Esophagus muscularis mucosa (tissue), 4 donors: ENCODE measurements around the gene PODXL2. TPM values are rescaled to one million over a fixed set of nuclear protein-coding genes. Genes with fewer than 3 reads are reported as not detected.

ENCODE experiments used
- DNase-seq: peaks from one replicate; pipeline ENCODE4 v3.0.0-alpha.2; 2017; ENCODE audit errors: extremely low spot score
- H3K27ac ChIP-seq, 4 donors: fragments of 200-600 bp; sonication (generic); replicated peaks in 1 of 4; 1 replicate in 3 of 4; 2 replicates in 1 of 4; pipeline ENCODE4 v1.5.1; 2016 to 2019; ENCODE audit warnings: mild to moderate bottlenecking in 1 of 4
- H3K27me3 ChIP-seq, 4 donors: fragments of 200-600 bp; sonication (generic); one replicate each; pipeline versions ENCODE4 v1.5.1 to v1.6.0; 2016 to 2019
- H3K36me3 ChIP-seq, 4 donors: fragments of 200-600 bp; sonication (generic); one replicate each; pipeline ENCODE4 v1.5.1; 2016 to 2019
- H3K4me1 ChIP-seq, 4 donors: fragments of 200-600 bp; sonication (generic); one replicate each; pipeline ENCODE4 v1.5.1; 2016 to 2019
- H3K4me3 ChIP-seq, 4 donors: fragments of 200-600 bp; sonication (generic); 1 replicate in 2 of 4; 2 replicates in 2 of 4; pipeline ENCODE4 v1.5.1; 2016 to 2019; ENCODE audit warnings: mild to moderate bottlenecking in 4 of 4, moderate library complexity in 1 of 4
- H3K9me3 ChIP-seq, 4 donors: fragments of 200-600 bp; sonication (generic); 1 replicate in 3 of 4; 2 replicates in 1 of 4; pipeline ENCODE4 v1.5.1; 2016 to 2019
- EP300 ChIP-seq: sonication (generic); formaldehyde crosslinking; IDR thresholded peaks from one replicate; pipeline ENCODE4 v1.6.1; 2017; ENCODE audit warnings: antibody characterized with exemption
- POLR2A ChIP-seq: fragments of 450-650 bp; IDR thresholded peaks from one replicate; pipeline ENCODE4 v1.6.1; 2017; ENCODE audit warnings: antibody characterized with exemption, moderate library complexity, mild to moderate bottlenecking, low read depth
- POLR2AphosphoS5 ChIP-seq, 2 donors: sonication (generic); formaldehyde crosslinking; IDR thresholded peaks; one replicate each; pipeline ENCODE4 v1.6.1; 2017; ENCODE audit warnings: antibody characterized with exemption in 2 of 2
- WGBS: methylation state at CpG from one replicate; pipeline ENCODE4 v1.1.5; 2018; 5-methylcytosine and 5-hydroxymethylcytosine counted together
- intact Hi-C: fragments of 100-400 bp; cut with DNase I; formaldehyde crosslinking; loops from one replicate; pipeline ENCODE4 v1.15.1; 2023
- small RNA-seq, 3 donors: library from RNA; depleted of rRNA; stranded (forward); fragments of <200 nt; gene quantifications; one replicate each; pipeline ENCODE3, GENCODE V24; 2016
- total RNA-seq, 4 donors: library from RNA; depleted of rRNA; stranded (reverse); fragments of >200 nt; gene quantifications; one replicate each; pipeline versions ENCODE4 v1.1.0 to v1.2.1, GENCODE V29; 2016
- TF ChIP-seq, protein P1 (sequence below), 3 experiments: fragments of 200-600 bp in 2 of 3; fragments of 450-650 bp in 1 of 3; sonication (generic) in 2 of 3; IDR thresholded peaks; one replicate each; pipeline ENCODE4 v1.5.1; 2017 to 2019; ENCODE audit warnings: antibody characterized with exemption in 3 of 3, mild to moderate bottlenecking in 2 of 3, moderate library complexity in 1 of 3

PODXL2 gene
- total RNA-seq, 4 donors from 2014 or later = 1.7 to 3.1 (median 2.5) TPM

DNA sequence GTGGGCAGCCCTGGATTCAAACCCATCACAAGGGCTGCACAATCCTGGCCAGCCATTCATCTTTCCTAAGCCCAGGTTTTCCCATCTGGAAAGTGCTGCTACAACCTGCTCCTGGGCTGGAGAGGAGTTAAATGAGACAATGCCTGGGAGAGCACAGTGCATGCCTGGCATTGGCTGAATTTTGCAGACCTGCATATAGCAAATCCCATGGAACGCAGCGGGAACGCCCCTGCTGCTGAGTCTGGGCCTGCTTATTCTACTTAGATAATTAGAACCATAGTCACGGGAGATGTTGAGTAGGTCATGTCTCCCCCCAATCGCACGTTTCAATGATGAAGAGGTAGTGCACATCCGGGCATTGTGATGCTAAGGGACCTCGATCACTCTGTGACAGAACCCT lies 90.4 kb downstream of the PODXL2 start:
- Histone ChIP-seq H3K36me3 (peaks cover 0 to 55% (median 31%) of the 10 kb centered on the region in 4 donors), H3K27me3 (no peaks in the 10 kb centered on the region), H3K27ac (no peak overlapping the region), H3K4me1 (peaks cover 31 to 69% (median 57%) of the 10 kb centered on the region in 4 donors), H3K9me3 (no peaks in the 10 kb centered on the region), H3K4me3 (no peak overlapping the region)
- intact Hi-C loops = no loop called here
- TF ChIP-seq, protein P1, sequence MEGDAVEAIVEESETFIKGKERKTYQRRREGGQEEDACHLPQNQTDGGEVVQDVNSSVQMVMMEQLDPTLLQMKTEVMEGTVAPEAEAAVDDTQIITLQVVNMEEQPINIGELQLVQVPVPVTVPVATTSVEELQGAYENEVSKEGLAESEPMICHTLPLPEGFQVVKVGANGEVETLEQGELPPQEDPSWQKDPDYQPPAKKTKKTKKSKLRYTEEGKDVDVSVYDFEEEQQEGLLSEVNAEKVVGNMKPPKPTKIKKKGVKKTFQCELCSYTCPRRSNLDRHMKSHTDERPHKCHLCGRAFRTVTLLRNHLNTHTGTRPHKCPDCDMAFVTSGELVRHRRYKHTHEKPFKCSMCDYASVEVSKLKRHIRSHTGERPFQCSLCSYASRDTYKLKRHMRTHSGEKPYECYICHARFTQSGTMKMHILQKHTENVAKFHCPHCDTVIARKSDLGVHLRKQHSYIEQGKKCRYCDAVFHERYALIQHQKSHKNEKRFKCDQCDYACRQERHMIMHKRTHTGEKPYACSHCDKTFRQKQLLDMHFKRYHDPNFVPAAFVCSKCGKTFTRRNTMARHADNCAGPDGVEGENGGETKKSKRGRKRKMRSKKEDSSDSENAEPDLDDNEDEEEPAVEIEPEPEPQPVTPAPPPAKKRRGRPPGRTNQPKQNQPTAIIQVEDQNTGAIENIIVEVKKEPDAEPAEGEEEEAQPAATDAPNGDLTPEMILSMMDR (IDR thresholded peaks at IDR 0.05) = no peak
- TF ChIP-seq POLR2AphosphoS5 (IDR thresholded peaks at IDR 0.05) (no peak), EP300 (no peak), POLR2A (no peak)
- 85% methylated on average over 8 of the region's 8 CpGs for WGBS
- no peak for DNase-seq

DNA sequence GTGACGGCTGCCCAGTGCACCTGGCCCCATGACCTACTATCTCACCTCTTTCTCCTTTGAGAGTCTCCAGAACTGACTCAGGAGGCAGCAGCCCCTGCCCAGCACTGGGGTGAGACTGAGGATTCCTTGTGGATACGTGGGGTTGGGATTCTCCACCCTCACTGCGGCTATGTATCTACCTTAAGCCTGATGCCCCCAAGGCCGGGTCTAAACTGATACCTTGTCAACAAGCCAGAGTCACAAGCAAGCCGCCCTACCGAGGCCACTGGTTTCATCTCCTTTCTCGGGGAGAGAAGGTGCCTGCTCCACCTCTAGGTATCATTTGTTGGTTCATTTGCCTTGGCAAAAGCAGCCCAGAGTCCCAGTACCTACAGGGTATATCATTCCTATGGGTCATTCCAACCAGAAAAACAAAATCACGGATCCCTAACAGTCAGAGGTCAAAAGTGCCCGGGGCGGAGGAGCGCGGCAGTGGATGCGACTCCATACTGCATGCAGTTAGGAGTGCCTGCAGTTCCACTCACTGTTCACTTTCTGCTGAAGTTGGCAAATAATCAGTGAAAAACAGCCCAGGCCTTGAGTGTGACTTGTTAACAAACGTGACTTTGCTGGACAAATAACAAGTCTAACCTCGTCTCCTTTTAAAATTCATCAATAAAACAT lies 91.3 kb downstream of the PODXL2 start:
- intact Hi-C loops = no loop called here
- DNase-seq = no peak
- TF ChIP-seq EP300 = no peak
- no peak for TF ChIP-seq POLR2A
- TF ChIP-seq, protein P1 (IDR thresholded peaks at IDR 0.05) = no peak
- H3K27me3 ChIP-seq = no peaks in the 10 kb centered on the region
- peaks cover 24 to 68% (median 49%) of the 10 kb centered on the region in 4 donors for H3K4me1 ChIP-seq
- H3K4me3 ChIP-seq = no peak overlapping the region
- no peaks in the 10 kb centered on the region for H3K9me3 ChIP-seq
- 93% methylated on average over 12 of the region's 15 CpGs for WGBS
- H3K27ac ChIP-seq = no peak overlapping the region
- peaks cover 0 to 60% (median 29%) of the 10 kb centered on the region in 4 donors for H3K36me3 ChIP-seq

DNA sequence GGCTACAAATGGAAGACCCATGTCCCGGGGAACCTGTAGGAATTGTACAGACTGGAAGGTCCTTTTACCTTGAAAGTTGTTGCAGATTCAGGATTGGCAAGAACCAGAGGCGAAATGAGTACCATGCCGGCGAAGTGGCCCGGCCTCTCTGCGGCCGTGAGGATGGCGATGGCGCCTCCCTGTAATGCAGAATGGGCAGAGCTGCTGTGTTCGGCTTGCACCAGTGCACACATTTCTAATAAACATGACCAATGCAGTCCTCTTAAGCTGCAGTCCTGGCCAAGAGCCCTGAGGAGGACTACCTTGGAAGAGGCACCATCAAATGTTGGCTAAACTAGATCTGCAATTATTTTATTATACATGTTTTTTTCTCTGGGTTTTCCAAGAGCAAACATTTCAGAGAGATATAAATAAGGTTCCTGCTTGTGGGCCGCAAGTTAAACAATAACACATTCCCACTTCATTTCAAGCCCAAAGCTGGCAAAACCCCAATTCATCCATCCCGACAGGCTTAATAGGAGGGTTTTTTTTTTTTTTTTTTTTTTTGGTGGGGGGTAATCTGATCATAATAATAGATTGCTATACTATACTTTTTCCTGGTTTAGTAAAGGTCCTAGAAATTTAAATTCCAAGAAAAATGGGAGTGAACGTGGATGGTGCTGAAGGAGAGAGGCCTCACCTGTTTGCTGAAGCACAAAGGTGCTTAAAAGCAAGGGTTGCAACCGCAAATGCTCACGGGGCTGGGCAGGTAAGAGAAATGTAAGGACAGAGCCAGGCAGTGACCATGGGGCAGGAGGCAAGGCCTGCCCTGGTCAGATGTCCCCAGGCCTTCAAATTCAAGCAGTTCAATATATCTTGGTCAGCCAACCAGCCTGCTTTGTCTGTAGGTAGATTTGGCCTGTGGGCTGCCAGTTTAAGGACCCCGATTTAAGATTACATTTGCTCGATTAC lies 92.3 kb downstream of the PODXL2 start:
- H3K27ac ChIP-seq = peak overlapping the region in 3 of 4 donors; percentile 56 to 75 (median 70)
- DNase-seq = no peak
- H3K27me3 ChIP-seq = no peaks in the 10 kb centered on the region
- H3K4me3 ChIP-seq = no peak overlapping the region
- no peaks in the 10 kb centered on the region for H3K9me3 ChIP-seq
- TF ChIP-seq, protein P1 (IDR thresholded peaks at IDR 0.05) = no peak
- TF ChIP-seq EP300 (no peak), POLR2A (no peak), POLR2AphosphoS5 (IDR thresholded peaks at IDR 0.05) (no peak)
- H3K4me1 ChIP-seq = peaks cover 24 to 60% (median 43%) of the 10 kb centered on the region in 4 donors
- 80% methylated on average over 16 of the region's 17 CpGs for WGBS
- intact Hi-C loops = no loop called here
- H3K36me3 ChIP-seq = peaks cover 0 to 59% (median 23%) of the 10 kb centered on the region in 4 donors

DNA sequence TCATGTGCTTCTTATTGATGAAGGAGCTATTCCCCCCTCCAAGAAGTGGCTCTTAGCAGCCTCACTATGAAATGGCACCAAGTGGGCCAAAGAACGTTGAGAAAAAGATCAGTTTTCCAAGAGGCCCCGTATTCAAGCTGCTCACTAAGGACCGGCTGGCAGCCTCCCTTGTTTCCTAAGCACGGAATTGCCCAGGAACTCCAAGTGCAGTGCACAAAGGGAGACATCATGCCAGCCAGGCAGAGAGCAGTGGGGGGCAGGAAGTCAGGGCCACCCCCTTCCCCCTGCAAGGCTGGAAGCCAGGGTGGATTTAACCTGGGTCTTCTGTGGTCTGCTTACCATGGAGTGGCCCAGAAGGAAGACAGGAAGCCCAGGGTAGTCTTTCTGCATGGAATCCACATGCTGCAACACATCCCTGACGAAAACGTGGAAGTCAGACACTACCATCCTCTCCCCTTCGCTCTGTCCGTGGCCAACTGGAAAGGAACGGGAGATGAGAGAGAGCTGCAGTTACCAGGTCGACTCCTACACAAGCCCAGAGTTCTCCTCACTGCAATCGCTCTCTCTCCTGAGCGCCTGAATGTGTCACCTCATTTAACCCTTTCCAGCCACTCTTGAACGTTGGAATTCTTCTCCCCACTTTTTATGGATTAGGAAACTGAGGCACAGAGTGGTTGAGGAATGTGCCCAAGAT lies 93.3 kb downstream of the PODXL2 start:
- WGBS = 36% methylated on average over 12 of the region's 13 CpGs
- DNase-seq = no peak

More for the DNA sequence above, 93.3 kb downstream of the PODXL2 start:
- H3K4me3 ChIP-seq = no peak overlapping the region
- peaks cover 24 to 54% (median 37%) of the 10 kb centered on the region in 4 donors for H3K4me1 ChIP-seq
- peak overlapping the region; percentile 52 to 75 (median 63) for H3K27ac ChIP-seq
- no peak for TF ChIP-seq EP300
- no peak for TF ChIP-seq POLR2A
- TF ChIP-seq POLR2AphosphoS5 (IDR thresholded peaks at IDR 0.05) = no peak
- TF ChIP-seq, protein P1 (IDR thresholded peaks at IDR 0.05) = no peak
- H3K27me3 ChIP-seq = no peaks in the 10 kb centered on the region
- intact Hi-C loops = no loop called here
- H3K9me3 ChIP-seq = no peaks in the 10 kb centered on the region
- peaks cover 0 to 51% (median 19%) of the 10 kb centered on the region in 4 donors for H3K36me3 ChIP-seq

Small RNAs within 50 kb of the gene (small RNA-seq; reads per million reads assigned to genes)
- gene MIR7976 = 0 to 0.17 (median 0) reads per million in 3 donors

Other genes with a start within 250 kb of the PODXL2 start
- 10 to 100 TPM; 19.9 to 43.1 (median 33.1) TPM for gene TPRA1, start 38.5 kb upstream of the PODXL2 start, total RNA-seq
- gene MCM2, start 30.8 kb upstream of the PODXL2 start, total RNA-seq = 1 to 10 TPM; 1.2 to 6.4 (median 3.1) TPM
- 10 to 100 TPM; 21.7 to 44.4 (median 40.6) TPM for gene ABTB1, start 43.8 kb downstream of the PODXL2 start, total RNA-seq
- gene MGLL, start 193.3 kb downstream of the PODXL2 start, total RNA-seq = 100 to 1,000 TPM in 1 of 4 donors, 10 to 100 TPM in 3; 56.5 to 155 (median 80.7) TPM